ENCODE measurements around the gene KRT74. TPM values are rescaled to one million over a fixed set of nuclear protein-coding genes. Genes with fewer than 3 reads are reported as not detected.

Gene KRT74
- total and polyA plus RNA-seq, 9 donors: not detected

DNA sequence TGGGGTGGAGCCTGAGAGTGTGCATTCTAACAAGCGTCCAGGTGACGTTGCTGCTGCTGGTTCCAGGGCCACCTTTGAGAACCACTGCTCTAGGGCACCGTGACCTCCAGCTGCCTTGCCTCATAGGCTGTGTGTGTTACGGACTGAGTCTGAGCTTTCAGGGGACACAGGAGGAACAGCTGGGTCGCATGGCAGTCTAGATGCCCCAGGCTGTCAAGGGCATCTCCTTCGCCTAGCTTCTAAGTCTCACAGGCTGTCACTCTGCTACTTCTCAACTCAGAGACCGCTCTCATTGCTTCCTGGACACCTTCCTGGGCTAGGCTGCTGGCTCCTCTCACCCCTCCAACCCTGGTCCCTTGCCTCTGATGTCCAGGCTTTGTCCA is 43.8 kb upstream of the KRT74 start:
- 59 to 67% (median 63%) methylated on average over 7 of the region's 7 CpGs for WGBS, 3 donors
- no peaks in the 10 kb centered on the region for H3K9me3 ChIP-seq

DNA sequence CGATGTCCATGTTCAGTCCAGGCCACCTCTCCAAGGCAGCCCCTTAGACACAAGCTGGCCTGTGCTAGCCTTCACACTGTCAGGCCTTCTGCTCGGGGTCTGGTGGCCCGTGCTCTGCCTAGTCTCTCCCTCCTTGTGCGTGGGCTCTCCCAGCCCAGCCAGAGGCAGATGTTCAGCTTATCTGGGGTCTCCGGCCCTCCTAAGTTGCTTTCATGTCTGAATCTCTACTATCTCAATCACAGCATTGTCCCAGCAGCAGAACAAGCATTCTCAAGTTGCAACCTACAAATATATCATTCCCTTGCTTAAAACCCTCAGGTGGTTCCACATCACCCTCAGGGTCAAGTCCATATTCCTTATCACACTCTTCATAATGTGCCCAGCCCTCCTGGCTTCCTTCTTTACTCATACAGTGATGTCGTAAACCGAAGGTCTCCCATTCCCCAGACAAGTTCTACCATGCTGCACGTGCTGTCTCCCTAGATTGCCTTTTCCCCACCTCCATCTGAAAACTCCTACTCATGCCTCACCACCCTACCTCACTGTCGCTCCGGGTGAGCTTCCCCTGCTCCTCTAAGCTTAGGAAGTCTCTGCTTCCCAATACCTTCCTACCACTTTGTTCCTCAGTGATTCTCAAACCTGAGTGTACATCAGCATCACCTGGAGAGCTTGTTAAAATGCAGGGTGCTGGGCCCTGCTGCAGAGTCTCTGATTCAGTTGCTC is 43.2 kb upstream of the KRT74 start:
- Histone ChIP-seq H3K4me1 (ENCODE audit: insufficient read depth) (no peaks in the 10 kb centered on the region), H3K36me3 (no peaks in the 10 kb centered on the region), H3K4me3 (no peak overlapping the region), H3K27ac (no peak overlapping the region), H3K9me3 (no peaks in the 10 kb centered on the region), H3K27me3 (no peaks in the 10 kb centered on the region)
- no peak for TF ChIP-seq POLR2A (IDR thresholded peaks at IDR 0.05)
- no peak for TF ChIP-seq EP300 (IDR thresholded peaks at IDR 0.05)
- DNase-seq: no peak
- intact Hi-C loops (cut with DNase I): no loop called here
- 57 to 72% (median 59%) methylated on average over 10 of the region's 10 CpGs for WGBS, 3 donors

More for the DNA sequence above, 43.8 kb upstream of the KRT74 start:
- H3K4me3 ChIP-seq: no peak overlapping the region
- no peak for DNase-seq
- TF ChIP-seq, protein P1, sequence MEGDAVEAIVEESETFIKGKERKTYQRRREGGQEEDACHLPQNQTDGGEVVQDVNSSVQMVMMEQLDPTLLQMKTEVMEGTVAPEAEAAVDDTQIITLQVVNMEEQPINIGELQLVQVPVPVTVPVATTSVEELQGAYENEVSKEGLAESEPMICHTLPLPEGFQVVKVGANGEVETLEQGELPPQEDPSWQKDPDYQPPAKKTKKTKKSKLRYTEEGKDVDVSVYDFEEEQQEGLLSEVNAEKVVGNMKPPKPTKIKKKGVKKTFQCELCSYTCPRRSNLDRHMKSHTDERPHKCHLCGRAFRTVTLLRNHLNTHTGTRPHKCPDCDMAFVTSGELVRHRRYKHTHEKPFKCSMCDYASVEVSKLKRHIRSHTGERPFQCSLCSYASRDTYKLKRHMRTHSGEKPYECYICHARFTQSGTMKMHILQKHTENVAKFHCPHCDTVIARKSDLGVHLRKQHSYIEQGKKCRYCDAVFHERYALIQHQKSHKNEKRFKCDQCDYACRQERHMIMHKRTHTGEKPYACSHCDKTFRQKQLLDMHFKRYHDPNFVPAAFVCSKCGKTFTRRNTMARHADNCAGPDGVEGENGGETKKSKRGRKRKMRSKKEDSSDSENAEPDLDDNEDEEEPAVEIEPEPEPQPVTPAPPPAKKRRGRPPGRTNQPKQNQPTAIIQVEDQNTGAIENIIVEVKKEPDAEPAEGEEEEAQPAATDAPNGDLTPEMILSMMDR (IDR thresholded peaks at IDR 0.05): no peak
- TF ChIP-seq EP300 (IDR thresholded peaks at IDR 0.05): no peak
- no peak for TF ChIP-seq POLR2A (IDR thresholded peaks at IDR 0.05)
- H3K27me3 ChIP-seq: no peaks in the 10 kb centered on the region
- H3K36me3 ChIP-seq: no peaks in the 10 kb centered on the region
- H3K27ac ChIP-seq: no peak overlapping the region
- no peaks in the 10 kb centered on the region for H3K4me1 ChIP-seq (ENCODE audit: insufficient read depth)
- intact Hi-C loops (cut with DNase I): no loop called here

DNA sequence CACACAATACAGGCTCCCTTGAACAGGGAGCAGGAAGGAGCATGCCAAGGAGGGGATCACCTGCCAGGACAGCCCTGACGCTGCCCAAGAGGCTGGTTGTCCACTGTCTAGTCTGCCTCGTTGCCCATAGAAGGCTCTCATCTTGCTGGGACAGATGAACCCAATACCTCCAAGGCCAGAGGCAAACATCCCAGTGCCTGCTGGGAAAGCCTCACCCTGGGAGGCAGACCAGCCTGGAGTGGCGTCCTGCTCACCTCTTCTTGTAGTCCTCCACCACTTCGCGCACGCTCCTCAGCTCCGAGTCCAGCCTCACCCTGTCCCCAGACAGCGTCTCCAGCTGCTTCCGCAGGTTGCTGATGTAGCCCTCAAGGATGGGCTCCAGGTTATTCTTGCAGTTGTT is 42.3 kb upstream of the KRT74 start:
- DNase-seq: no peak
- TF ChIP-seq, protein P1 (IDR thresholded peaks at IDR 0.05): no peak
- TF ChIP-seq POLR2A (IDR thresholded peaks at IDR 0.05): no peak
- TF ChIP-seq EP300 (IDR thresholded peaks at IDR 0.05): no peak
- Histone ChIP-seq H3K36me3 (no peaks in the 10 kb centered on the region), H3K4me3 (no peak overlapping the region), H3K27me3 (no peaks in the 10 kb centered on the region), H3K4me1 (ENCODE audit: insufficient read depth) (no peaks in the 10 kb centered on the region), H3K9me3 (no peaks in the 10 kb centered on the region), H3K27ac (no peak overlapping the region)
- intact Hi-C loops (cut with DNase I): no loop called here
- whole genome bisulfite sequencing, 3 donors: 84 to 90% (median 88%) methylated on average over 9 of the region's 9 CpGs

DNA sequence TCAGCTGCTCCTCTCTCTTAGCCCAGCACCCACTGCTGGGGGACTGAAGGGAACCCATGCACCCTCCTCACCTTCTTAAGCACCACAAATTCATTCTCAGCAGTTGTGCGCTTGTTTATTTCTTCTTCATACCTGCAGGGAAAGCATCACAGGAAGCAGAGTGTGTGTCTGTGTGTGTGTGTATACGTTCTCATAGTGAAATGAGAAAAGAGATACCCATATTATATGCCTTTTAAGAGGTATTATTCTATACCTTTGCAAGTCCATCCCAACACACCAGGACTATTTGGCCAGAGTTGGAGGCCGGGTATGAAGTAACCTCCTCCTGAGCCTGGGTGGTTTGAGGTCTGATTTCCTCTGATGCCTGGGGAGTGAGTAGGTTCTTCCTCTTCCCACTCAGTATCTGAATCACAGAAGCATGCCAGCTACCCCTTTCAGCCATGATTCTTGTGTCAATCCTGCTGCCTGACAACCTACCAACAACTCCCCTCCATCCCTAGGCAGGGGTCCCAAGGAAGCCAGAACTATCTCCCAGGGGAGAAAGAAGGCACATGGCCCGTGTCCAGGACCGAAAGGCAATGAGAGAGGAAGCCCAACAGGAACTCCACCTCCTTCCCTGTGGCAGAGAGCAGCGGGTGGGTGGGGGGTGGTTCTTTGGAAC is 41.7 kb upstream of the KRT74 start:
- no peak for DNase-seq
- no peak for TF ChIP-seq POLR2A (IDR thresholded peaks at IDR 0.05)
- TF ChIP-seq, protein P1 (IDR thresholded peaks at IDR 0.05): no peak
- no peak for TF ChIP-seq EP300 (IDR thresholded peaks at IDR 0.05)
- intact Hi-C loops (cut with DNase I): no loop called here
- Histone ChIP-seq H3K4me3 (no peak overlapping the region), H3K27me3 (no peaks in the 10 kb centered on the region), H3K27ac (no peak overlapping the region), H3K9me3 (no peaks in the 10 kb centered on the region), H3K4me1 (ENCODE audit: insufficient read depth) (no peaks in the 10 kb centered on the region), H3K36me3 (no peaks in the 10 kb centered on the region)
- 55 to 71% (median 57%) methylated on average over 6 of the region's 6 CpGs for WGBS, 3 donors
